ENCODE measurements around the gene LPAR1. TPM values are rescaled to one million over a fixed set of nuclear protein-coding genes. Genes with fewer than 3 reads are reported as not detected.

LPAR1 gene
- total and polyA plus RNA-seq, 2 donors from 2014 or later, result 2.9 to 28.2 TPM

GRCh38 chr9:110951805-110952539, 86.3 kb downstream of the LPAR1 start:
- intact Hi-C loops (cut with DNase I), result no loop called here
- H3K27ac ChIP-seq (ENCODE audit: low read depth in 2 of 2, low read length in 2 of 2), result no peak overlapping the region
- H3K27me3 ChIP-seq (ENCODE audit: control insufficient read depth, insufficient read depth, low read length), result no peaks in the 10 kb centered on the region
- peaks cover 0 to 7% (median 0%) of the 10 kb centered on the region in 3 donors for H3K9me3 ChIP-seq (ENCODE audit: control insufficient read depth in 2 of 3, insufficient read depth in 1 of 3, low read length in 3 of 3)
- no peaks in the 10 kb centered on the region for H3K36me3 ChIP-seq (ENCODE audit: control insufficient read depth in 2 of 3, insufficient read depth in 3 of 3, low read length in 3 of 3)
- H3K4me3 ChIP-seq (ENCODE audit: low read length in 3 of 3), result no peak overlapping the region
- no peak overlapping the region for H3K9ac ChIP-seq (ENCODE audit: low read length in 3 of 3)
- no peak for FAIRE-seq
- no peak for TF ChIP-seq CTCF (IDR thresholded peaks at IDR 0.05; ENCODE audit: borderline replicate concordance, extremely low read depth, insufficient read depth)
- no peak for DNase-seq
- H3K4me1 ChIP-seq (ENCODE audit: control insufficient read depth in 2 of 3, insufficient read depth in 2 of 3, low read depth in 1 of 3, low read length in 3 of 3), result no peaks in the 10 kb centered on the region

GRCh38 chr9:110950041-110950645, 88.1 kb downstream of the LPAR1 start:
- DNase-seq (no peak), FAIRE-seq (no peak)
- H3K27me3 ChIP-seq (ENCODE audit: control insufficient read depth, insufficient read depth, low read length), result no peaks in the 10 kb centered on the region
- no peak overlapping the region for H3K9ac ChIP-seq (ENCODE audit: low read length in 3 of 3)
- H3K4me1 ChIP-seq (ENCODE audit: control insufficient read depth in 2 of 3, insufficient read depth in 2 of 3, low read depth in 1 of 3, low read length in 3 of 3), result no peaks in the 10 kb centered on the region
- intact Hi-C loops (cut with DNase I), result no loop called here
- no peaks in the 10 kb centered on the region for H3K36me3 ChIP-seq (ENCODE audit: control insufficient read depth in 2 of 3, insufficient read depth in 3 of 3, low read length in 3 of 3)
- H3K9me3 ChIP-seq (ENCODE audit: control insufficient read depth in 2 of 3, insufficient read depth in 1 of 3, low read length in 3 of 3), result peaks cover 0 to 4% (median 0%) of the 10 kb centered on the region in 3 donors
- no peak overlapping the region for H3K27ac ChIP-seq (ENCODE audit: low read depth in 2 of 2, low read length in 2 of 2)
- no peak for TF ChIP-seq CTCF (IDR thresholded peaks at IDR 0.05; ENCODE audit: borderline replicate concordance, extremely low read depth, insufficient read depth)
- no peak overlapping the region for H3K4me3 ChIP-seq (ENCODE audit: low read length in 3 of 3)

- no peaks in the 10 kb centered on the region for H3K4me1 ChIP-seq (ENCODE audit: control insufficient read depth in 2 of 3, insufficient read depth in 2 of 3, low read depth in 1 of 3, low read length in 3 of 3)
- no peak overlapping the region for H3K27ac ChIP-seq (ENCODE audit: low read depth in 2 of 2, low read length in 2 of 2)
- H3K4me3 ChIP-seq (ENCODE audit: low read length in 3 of 3), result no peak overlapping the region
- no peaks in the 10 kb centered on the region for H3K36me3 ChIP-seq (ENCODE audit: control insufficient read depth in 2 of 3, insufficient read depth in 3 of 3, low read length in 3 of 3)
- intact Hi-C loops (cut with DNase I), result no loop called here
- DNase-seq (no peak), FAIRE-seq (no peak)
- no peaks in the 10 kb centered on the region for H3K27me3 ChIP-seq (ENCODE audit: control insufficient read depth, insufficient read depth, low read length)
- H3K9ac ChIP-seq (ENCODE audit: low read length in 3 of 3), result no peak overlapping the region
- peaks cover 0 to 2% (median 0%) of the 10 kb centered on the region in 3 donors for H3K9me3 ChIP-seq (ENCODE audit: control insufficient read depth in 2 of 3, insufficient read depth in 1 of 3, low read length in 3 of 3)
- no peak for TF ChIP-seq CTCF (IDR thresholded peaks at IDR 0.05; ENCODE audit: borderline replicate concordance, extremely low read depth, insufficient read depth)
These were observed 89.2 kb downstream of the LPAR1 start for GRCh38 chr9:110949081-110949480.

Data from kidney (tissue), 14 donors.